ENCODE measurements around the gene KCNMA1.

- no peak for TF ChIP-seq SUZ12 (IDR thresholded peaks at IDR 0.05; ENCODE audit: extremely low read depth, insufficient read depth, insufficient read length)
- no peak for TF ChIP-seq YY1 (IDR thresholded peaks at IDR 0.05; ENCODE audit: insufficient read depth, insufficient read length)
Observed at GRCh38 chr10:77348751-77349150, 288.9 kb downstream of the KCNMA1 start.

Data from NT2/D1 (cell line).